ENCODE results near the gene EVI5L.

DNA sequence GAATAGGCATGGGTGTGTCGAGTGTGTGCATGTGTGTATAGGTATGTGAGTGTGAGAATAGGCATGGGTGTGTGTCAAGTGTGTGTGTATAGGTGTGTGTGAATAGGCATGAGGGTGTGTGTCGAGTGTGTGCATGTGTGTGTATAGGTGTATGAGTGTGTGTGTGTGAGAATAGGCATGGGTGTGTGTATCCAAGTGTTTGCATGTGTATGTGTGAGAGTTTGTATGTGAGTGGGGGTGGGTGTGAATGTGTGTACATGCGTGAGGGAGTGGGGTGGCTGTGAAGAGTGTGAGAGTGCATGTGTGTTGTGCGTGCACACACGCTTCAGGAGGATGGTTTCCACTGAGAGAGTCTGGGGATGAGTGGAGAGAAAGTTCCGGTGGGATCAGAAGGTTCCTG lies 13.5 kb downstream of the EVI5L start:
- TF ChIP-seq EGR1 (IDR thresholded peaks at IDR 0.05; ENCODE audit: low read depth in 2 of 2) (no peak), TAF1 (conservative IDR thresholded peaks at IDR 0.05) (no peak), CTCF (IDR thresholded peaks at IDR 0.05; ENCODE audit: low read depth, low read length, missing input control) (no peak), REST (IDR thresholded peaks at IDR 0.05) (no peak), RAD21 (IDR thresholded peaks at IDR 0.05) (no peak)
